Transverse colon (tissue), 4 donors: ENCODE data around the gene SSTR4. TPM values are rescaled to one million over a fixed set of nuclear protein-coding genes. Genes with fewer than 3 reads are reported as not detected.

Experiments
- DNase-seq: peaks from one replicate; pipeline ENCODE4 v3.0.0-alpha.2; 2019
- H3K27ac ChIP-seq, 4 donors: fragments of 200-600 bp; sonication (generic); 2 replicates each; pipeline ENCODE4 v1.5.1; 2016 to 2018; ENCODE audit warnings: inconsistent platforms in 4 of 4
- H3K27me3 ChIP-seq: fragments of 200-600 bp; sonication (generic); 2 replicates; pipeline ENCODE4 v1.5.1; 2017; ENCODE audit warnings: inconsistent platforms
- H3K36me3 ChIP-seq, 4 donors: fragments of 200-600 bp; sonication (generic); 2 replicates each; pipeline ENCODE4 v1.5.1; 2017 to 2019; ENCODE audit warnings: inconsistent platforms in 4 of 4
- H3K4me1 ChIP-seq, 4 donors: fragments of 200-600 bp; sonication (generic); 2 replicates each; pipeline ENCODE4 v1.5.1; 2017 to 2020; ENCODE audit warnings: inconsistent platforms in 4 of 4
- H3K4me3 ChIP-seq, 4 donors: fragments of 200-600 bp; sonication (generic); 1 replicate in 1 of 4; 2 replicates in 3 of 4; pipeline versions ENCODE4 v1.5.1 to v1.6.1; 2017 to 2019; ENCODE audit warnings: inconsistent platforms in 4 of 4
- H3K9me3 ChIP-seq, 2 donors: fragments of 200-600 bp; sonication (generic); 2 replicates each; pipeline ENCODE4 v1.5.1; 2017 to 2019; ENCODE audit warnings: inconsistent platforms in 2 of 2
- CTCF ChIP-seq, 5 experiments: fragments of 200-600 bp in 3 of 5; fragments of 450-650 bp in 2 of 5; sonication (generic) in 3 of 5; IDR thresholded peaks; 1 replicate in 2 of 5; 2 replicates in 3 of 5; pipeline ENCODE4 v1.5.1; 2016 to 2017; ENCODE audit warnings: antibody characterized with exemption in 5 of 5, inconsistent platforms in 3 of 5, mild to moderate bottlenecking in 2 of 5, moderate library complexity in 1 of 5
- EP300 ChIP-seq: sonication (generic); formaldehyde crosslinking; IDR thresholded peaks from one replicate; pipeline ENCODE4 v1.6.1; 2017; ENCODE audit warnings: antibody characterized with exemption, low read depth
- POLR2A ChIP-seq: fragments of 450-650 bp; IDR thresholded peaks from one replicate; pipeline ENCODE4 v1.6.1; 2016; ENCODE audit warnings: antibody characterized with exemption, mild to moderate bottlenecking, moderate library complexity
- POLR2AphosphoS5 ChIP-seq, 3 donors: sonication (generic); formaldehyde crosslinking; IDR thresholded peaks; one replicate each; pipeline ENCODE4 v1.6.1; 2016; ENCODE audit warnings: antibody characterized with exemption in 3 of 3
- WGBS, 2 donors: methylation state at CpG; one replicate each; pipeline ENCODE4 v1.1.5; 2018; ENCODE audit warnings: low coverage in 1 of 2; 5-methylcytosine and 5-hydroxymethylcytosine counted together
- in situ Hi-C, 4 donors: fragments of 200-750 bp; cut with MboI; loops; one replicate each; pipeline versions ENCODE4 v1.15.0 to v1.15.1; 2017; ENCODE audit warnings: low sequenced_read_pairs in 3 of 4, low pct_ligation_motif_present in 1 of 4, low pct_unique_long_range_greater_than_20kb in 1 of 4
- intact Hi-C: fragments of 100-400 bp; cut with DNase I; formaldehyde crosslinking; loops from one replicate; pipeline ENCODE4 v1.15.1; 2023; ENCODE audit warnings: low total_unique reads
- total RNA-seq, 4 donors: library from RNA; depleted of rRNA; stranded (reverse); fragments of >200 nt; gene quantifications; one replicate each; pipeline ENCODE4 v1.1.0, GENCODE V29; 2016

Gene SSTR4
- total RNA-seq, 4 donors from 2014 or later = not detected

GRCh38 chr20:23035731-23036130, 619 bp downstream of the SSTR4 start:
- Histone ChIP-seq H3K27me3 (peaks cover 30% of the 10 kb centered on the region), H3K27ac (no peak overlapping the region), H3K36me3 (no peaks in the 10 kb centered on the region), H3K4me3 (no peak overlapping the region), H3K9me3 (no peaks in the 10 kb centered on the region), H3K4me1 (no peaks in the 10 kb centered on the region)
- 93% methylated on average over 41 of the region's 41 CpGs; no CpG with 5 or more reads in 1 of the 2 donors for WGBS, 2 donors
- no peak for DNase-seq
- no peak for TF ChIP-seq POLR2A
- TF ChIP-seq POLR2AphosphoS5 (IDR thresholded peaks at IDR 0.05) = no peak
- no peak for TF ChIP-seq CTCF (IDR thresholded peaks at IDR 0.05)
- TF ChIP-seq EP300 = no peak
- in situ Hi-C loops = no loop called here
- intact Hi-C loops = no loop called here

- intact Hi-C loops (no loop called here), in situ Hi-C loops (no loop called here)
- no peaks in the 10 kb centered on the region for H3K9me3 ChIP-seq
- no peak for TF ChIP-seq CTCF (IDR thresholded peaks at IDR 0.05)
- no peak for TF ChIP-seq POLR2A
- TF ChIP-seq EP300 = no peak
- TF ChIP-seq POLR2AphosphoS5 (IDR thresholded peaks at IDR 0.05) = no peak
- WGBS, 2 donors = 92% methylated on average over 11 of the region's 11 CpGs; no CpG with 5 or more reads in 1 of the 2 donors
- no peak for DNase-seq
- H3K27ac ChIP-seq = no peak overlapping the region
- H3K27me3 ChIP-seq = peaks cover 30% of the 10 kb centered on the region
- H3K4me1 ChIP-seq = no peaks in the 10 kb centered on the region
- H3K4me3 ChIP-seq = no peak overlapping the region
- H3K36me3 ChIP-seq = no peaks in the 10 kb centered on the region
These were observed 1.3 kb downstream of the SSTR4 start for GRCh38 chr20:23036371-23036770.

- DNase-seq = no peak
- TF ChIP-seq EP300 (no peak), CTCF (IDR thresholded peaks at IDR 0.05) (no peak), POLR2AphosphoS5 (IDR thresholded peaks at IDR 0.05) (no peak), POLR2A (no peak)
- H3K9me3 ChIP-seq = no peaks in the 10 kb centered on the region
- 10 to 14% methylated on average over 1 to 3 of the region's 3 CpGs for WGBS, 2 donors
- in situ Hi-C loops = no loop called here
- no peaks in the 10 kb centered on the region for H3K36me3 ChIP-seq
- no peaks in the 10 kb centered on the region for H3K4me1 ChIP-seq
- no peak overlapping the region for H3K4me3 ChIP-seq
- intact Hi-C loops = no loop called here
- H3K27me3 ChIP-seq = peaks cover 30% of the 10 kb centered on the region
- H3K27ac ChIP-seq = no peak overlapping the region
These were observed 1.9 kb downstream of the SSTR4 start for GRCh38 chr20:23037017-23037481.

GRCh38 chr20:23039136-23039875, 4.2 kb downstream of the SSTR4 start:
- Histone ChIP-seq H3K9me3 (no peaks in the 10 kb centered on the region), H3K4me3 (no peak overlapping the region), H3K4me1 (no peaks in the 10 kb centered on the region), H3K27ac (no peak overlapping the region), H3K36me3 (no peaks in the 10 kb centered on the region), H3K27me3 (peaks cover 34% of the 10 kb centered on the region)
- intact Hi-C loops (no loop called here), in situ Hi-C loops (no loop called here)
- no peak for DNase-seq
- TF ChIP-seq POLR2A = no peak
- no peak for TF ChIP-seq CTCF (IDR thresholded peaks at IDR 0.05)
- 71 to 81% methylated on average over 2 to 5 of the region's 5 CpGs for whole genome bisulfite sequencing, 2 donors
